ENCODE data around the gene CRABP2.

DNA sequence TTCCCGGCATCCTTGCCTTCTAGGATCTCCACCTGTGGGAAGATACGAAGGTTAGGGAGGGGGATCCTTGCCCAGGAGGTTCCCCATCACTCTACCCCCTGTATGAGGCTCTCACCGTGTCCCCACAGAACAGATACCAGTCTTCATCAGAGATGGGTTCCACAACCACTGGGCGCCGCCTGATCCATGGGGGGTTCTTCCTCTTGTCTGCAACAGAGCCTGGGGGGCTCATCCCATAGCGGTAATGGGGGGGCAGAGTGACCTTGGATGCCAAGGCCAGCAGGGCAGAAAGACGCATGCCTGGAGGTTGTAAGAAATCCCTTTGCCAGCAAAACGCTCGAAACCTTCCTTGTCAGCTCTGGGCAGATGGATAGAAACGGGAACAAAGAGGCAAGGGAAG is 33.0 kb upstream of the CRABP2 start:
- TF ChIP-seq, protein P1, sequence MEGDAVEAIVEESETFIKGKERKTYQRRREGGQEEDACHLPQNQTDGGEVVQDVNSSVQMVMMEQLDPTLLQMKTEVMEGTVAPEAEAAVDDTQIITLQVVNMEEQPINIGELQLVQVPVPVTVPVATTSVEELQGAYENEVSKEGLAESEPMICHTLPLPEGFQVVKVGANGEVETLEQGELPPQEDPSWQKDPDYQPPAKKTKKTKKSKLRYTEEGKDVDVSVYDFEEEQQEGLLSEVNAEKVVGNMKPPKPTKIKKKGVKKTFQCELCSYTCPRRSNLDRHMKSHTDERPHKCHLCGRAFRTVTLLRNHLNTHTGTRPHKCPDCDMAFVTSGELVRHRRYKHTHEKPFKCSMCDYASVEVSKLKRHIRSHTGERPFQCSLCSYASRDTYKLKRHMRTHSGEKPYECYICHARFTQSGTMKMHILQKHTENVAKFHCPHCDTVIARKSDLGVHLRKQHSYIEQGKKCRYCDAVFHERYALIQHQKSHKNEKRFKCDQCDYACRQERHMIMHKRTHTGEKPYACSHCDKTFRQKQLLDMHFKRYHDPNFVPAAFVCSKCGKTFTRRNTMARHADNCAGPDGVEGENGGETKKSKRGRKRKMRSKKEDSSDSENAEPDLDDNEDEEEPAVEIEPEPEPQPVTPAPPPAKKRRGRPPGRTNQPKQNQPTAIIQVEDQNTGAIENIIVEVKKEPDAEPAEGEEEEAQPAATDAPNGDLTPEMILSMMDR (IDR thresholded peaks at IDR 0.05), result no peak
- no peak for TF ChIP-seq SIN3A (IDR thresholded peaks at IDR 0.05; ENCODE audit: borderline replicate concordance, low read depth, low read length)

Measured in SK-N-SH (cell line).